C4-2B (cell line): ENCODE measurements around the gene STAU1.

ENCODE experiments used
- CTCF ChIP-seq: fragments of 450-650 bp; conservative IDR thresholded peaks from 2 replicates; pipeline ENCODE4 v1.5.1; 2017; ENCODE audit warnings: mild to moderate bottlenecking
- ZFX ChIP-seq: fragments of 450-650 bp; IDR thresholded peaks from 2 replicates; pipeline ENCODE4 v1.6.1; 2017

GRCh38 chr20:49219091-49219923 is 31.2 kb upstream of the STAU1 start, which contains the start of gene DDX27:
- TF ChIP-seq CTCF (no peak), ZFX (no peak)
